ENCODE results near the gene EML1.

The EML1 gene

DNA sequence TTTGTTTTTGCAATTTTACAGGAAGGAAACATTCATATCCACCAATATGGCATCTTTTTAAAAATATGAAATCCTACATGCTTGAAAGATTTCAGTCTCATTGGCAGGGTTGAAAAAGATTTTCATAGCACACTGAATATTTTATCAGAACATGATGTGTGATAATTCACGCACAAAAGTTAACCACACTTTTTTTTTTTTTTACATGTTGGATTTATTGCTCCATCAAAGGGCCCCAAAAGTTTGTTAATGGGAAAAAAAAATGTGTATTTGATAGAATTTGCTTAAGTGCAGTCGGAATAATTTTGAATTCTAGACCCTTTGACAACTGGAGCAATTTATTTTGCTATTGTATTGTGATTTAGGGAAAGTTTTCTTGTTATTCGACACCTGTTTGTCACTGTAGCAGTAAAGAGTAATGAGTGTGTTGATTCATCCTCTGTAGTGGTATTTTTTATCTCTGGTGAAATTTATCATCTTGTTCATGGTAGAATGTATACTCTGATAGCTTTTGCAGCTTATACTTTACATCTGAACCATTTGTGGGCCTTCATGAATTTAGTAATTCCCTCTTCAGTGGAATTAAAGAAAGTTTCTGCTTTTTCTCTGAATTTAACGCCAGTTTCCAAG is 1.1 kb downstream of the EML1 start:
- no peak for ATAC-seq (replicated peaks)
- no peak overlapping the region for H3K27ac Mint-ChIP-seq
- peaks cover 35 to 71% of the 10 kb centered on the region in 2 donors for H3K27me3 Mint-ChIP-seq

GRCh38 chr14:99795046-99795445 is 1.8 kb downstream of the EML1 start:
- H3K4me1 Mint-ChIP-seq, result no peaks in the 10 kb centered on the region
- H3K27ac Mint-ChIP-seq, result no peak overlapping the region
- ATAC-seq (replicated peaks) (no peak), DNase-seq (no peak)
- H3K9me3 Mint-ChIP-seq, result peaks cover 0 to 2% of the 10 kb centered on the region in 2 donors
- no peaks in the 10 kb centered on the region for H3K36me3 Mint-ChIP-seq
- H3K4me3 Mint-ChIP-seq, result no peak overlapping the region
- H3K27me3 Mint-ChIP-seq, result peaks cover 35 to 77% of the 10 kb centered on the region in 2 donors

More for the DNA sequence above, 1.1 kb downstream of the EML1 start:
- Mint-ChIP-seq H3K4me3 (peak overlapping the region in 1 of 2 donors; percentile 17), H3K4me1 (no peaks in the 10 kb centered on the region), H3K9me3 (peaks cover 0 to 2% of the 10 kb centered on the region in 2 donors), H3K36me3 (no peaks in the 10 kb centered on the region)
- no peak for DNase-seq

DNA sequence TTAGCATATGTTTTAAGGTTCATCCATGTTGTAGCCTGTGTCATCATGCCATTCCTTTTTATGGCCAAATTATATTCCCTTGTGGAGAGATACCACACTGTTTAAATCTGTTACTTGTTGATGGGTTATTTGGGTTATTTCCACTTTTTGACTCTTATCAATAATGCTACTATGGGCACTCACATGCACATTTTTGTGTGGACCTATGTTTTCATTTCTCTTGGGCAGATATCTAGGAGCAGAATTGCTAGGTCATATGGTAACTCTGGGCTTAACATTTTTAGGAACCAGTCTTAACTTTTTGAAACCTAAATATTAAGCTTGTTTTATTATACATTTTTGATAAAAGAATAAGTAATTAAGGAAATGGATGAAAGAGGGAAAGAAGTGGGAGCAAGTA is 4.0 kb downstream of the EML1 start:
- no peak overlapping the region for H3K4me3 Mint-ChIP-seq
- DNase-seq, result no peak
- H3K27ac Mint-ChIP-seq, result no peak overlapping the region
- H3K9me3 Mint-ChIP-seq, result peaks cover 0 to 2% of the 10 kb centered on the region in 2 donors
- H3K27me3 Mint-ChIP-seq, result peaks cover 37 to 71% of the 10 kb centered on the region in 2 donors
- H3K4me1 Mint-ChIP-seq, result no peaks in the 10 kb centered on the region
- H3K36me3 Mint-ChIP-seq, result no peaks in the 10 kb centered on the region
- no peak for ATAC-seq (replicated peaks)

DNA sequence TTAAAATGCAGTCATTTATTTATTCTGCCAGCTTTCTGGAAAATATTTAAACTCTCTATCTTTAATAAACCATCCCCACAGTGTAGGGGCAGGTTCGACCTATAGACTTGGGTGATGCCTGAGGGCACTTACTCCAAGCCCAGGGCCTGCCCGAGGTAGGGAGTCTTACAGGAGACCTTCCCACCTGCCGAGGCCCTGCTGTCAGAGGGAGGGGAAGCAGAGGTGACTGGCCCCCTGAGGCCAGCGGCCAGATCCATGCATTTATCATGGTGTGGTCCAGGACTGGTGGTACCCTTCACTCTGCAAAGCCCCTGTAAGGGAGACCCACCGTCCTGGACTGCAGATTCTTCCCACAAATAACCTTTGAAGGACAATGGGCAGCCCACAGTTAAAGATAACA is 7.6 kb downstream of the EML1 start:
- Mint-ChIP-seq H3K36me3 (no peaks in the 10 kb centered on the region), H3K4me3 (no peak overlapping the region), H3K4me1 (no peaks in the 10 kb centered on the region), H3K9me3 (peaks cover 0 to 2% of the 10 kb centered on the region in 2 donors), H3K27me3 (peaks cover 36 to 60% of the 10 kb centered on the region in 2 donors), H3K27ac (no peak overlapping the region)
- ATAC-seq (replicated peaks), result no peak
- DNase-seq, result no peak

GRCh38 chr14:99802301-99803105 is 9.3 kb downstream of the EML1 start:
- Mint-ChIP-seq H3K4me3 (no peak overlapping the region), H3K27ac (no peak overlapping the region), H3K9me3 (no peaks in the 10 kb centered on the region), H3K4me1 (no peaks in the 10 kb centered on the region), H3K36me3 (no peaks in the 10 kb centered on the region), H3K27me3 (peaks cover 32 to 47% of the 10 kb centered on the region in 2 donors)
- no peak for DNase-seq
- ATAC-seq (replicated peaks), result no peak

DNA sequence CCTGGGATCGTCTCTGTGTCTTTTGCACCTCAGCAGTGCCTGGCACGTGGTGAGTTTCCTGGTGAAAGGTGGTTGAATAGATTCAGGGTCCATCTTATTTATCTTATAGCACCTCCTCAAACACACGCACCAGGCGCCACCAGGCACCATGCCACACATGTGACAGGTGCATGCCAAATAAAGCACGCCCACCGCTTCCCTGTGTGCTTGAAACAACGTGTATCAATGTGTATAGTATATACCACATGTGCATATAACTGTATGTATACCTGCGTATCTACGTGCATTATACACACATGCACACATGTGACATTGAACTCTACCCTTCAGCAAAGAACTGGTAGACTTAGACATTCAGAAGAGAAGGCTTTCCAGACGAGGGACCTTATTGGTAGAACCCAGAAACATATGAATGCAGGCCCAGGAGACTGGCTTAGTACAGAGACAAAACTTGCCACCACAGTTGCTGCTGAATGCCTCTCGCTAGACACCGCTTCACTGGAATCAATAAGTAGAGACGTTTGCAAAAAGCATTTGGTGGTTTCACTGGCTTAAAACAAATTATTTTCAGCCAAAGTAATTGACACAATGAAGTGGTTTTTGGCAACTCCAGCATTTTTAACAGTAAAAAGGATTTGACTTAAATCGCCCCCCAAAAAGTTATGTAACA is 10.0 kb downstream of the EML1 start:
- ATAC-seq (replicated peaks), result no peak
- Mint-ChIP-seq H3K36me3 (no peaks in the 10 kb centered on the region), H3K27ac (no peak overlapping the region), H3K4me1 (no peaks in the 10 kb centered on the region), H3K9me3 (no peaks in the 10 kb centered on the region), H3K4me3 (no peak overlapping the region), H3K27me3 (peaks cover 29 to 45% of the 10 kb centered on the region in 2 donors)
- DNase-seq, result no peak

DNA sequence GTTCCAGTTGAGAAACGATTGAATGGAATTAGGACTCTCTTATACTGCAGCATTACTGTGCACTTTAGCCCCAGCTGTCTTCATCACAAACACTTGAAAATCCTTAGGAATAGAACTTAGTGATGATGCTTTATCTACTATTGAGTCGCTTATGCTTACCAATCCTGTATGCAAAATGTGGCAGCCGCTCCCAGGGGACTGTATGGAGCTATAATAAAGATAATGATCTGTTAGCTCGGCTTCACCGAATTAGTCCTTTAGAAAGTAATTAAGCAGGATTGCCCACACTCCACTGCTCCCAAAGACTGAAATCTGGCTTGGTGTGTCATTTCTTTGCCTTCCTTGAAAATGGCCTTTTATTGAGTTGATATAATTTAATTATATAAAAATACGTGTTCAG is 10.6 kb downstream of the EML1 start:
- no peak for ATAC-seq (replicated peaks)
- H3K36me3 Mint-ChIP-seq, result no peaks in the 10 kb centered on the region
- H3K27me3 Mint-ChIP-seq, result peaks cover 28 to 42% of the 10 kb centered on the region in 2 donors

DNA sequence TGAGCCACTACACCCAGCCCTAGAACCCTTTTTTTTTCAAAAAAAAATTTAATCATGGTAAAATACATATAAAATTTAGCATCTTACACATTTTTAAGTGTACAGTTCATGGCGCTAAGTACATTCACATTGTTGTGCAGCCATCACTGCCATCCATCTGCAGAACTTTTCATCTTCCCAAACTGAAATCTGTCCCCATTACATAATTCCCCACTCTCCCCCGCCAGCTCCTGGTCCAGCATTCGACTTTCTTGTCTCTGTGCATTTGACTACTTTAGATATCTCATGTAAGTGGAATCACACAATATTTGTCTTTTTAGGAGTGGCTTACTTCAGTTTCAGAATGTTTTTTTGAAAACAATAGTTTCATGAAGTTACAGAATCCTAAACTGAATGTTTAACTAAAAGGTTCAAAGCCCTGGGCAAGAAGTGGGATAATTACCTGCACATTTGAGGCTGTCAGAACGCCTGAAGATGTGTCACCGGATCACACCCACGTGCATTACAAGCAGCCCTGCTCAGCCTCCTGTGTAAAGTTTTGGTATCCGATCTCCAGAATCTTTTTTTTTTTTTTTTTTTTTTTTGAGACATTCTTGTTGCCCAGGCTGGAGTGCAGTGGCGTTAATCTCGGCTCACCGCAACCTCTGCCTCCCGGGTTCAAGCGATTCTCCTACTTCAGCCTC is 12.7 kb downstream of the EML1 start:
- Mint-ChIP-seq H3K27me3 (peaks cover 34 to 44% of the 10 kb centered on the region in 2 donors), H3K27ac (no peak overlapping the region), H3K9me3 (no peaks in the 10 kb centered on the region), H3K4me3 (no peak overlapping the region), H3K4me1 (no peaks in the 10 kb centered on the region), H3K36me3 (no peaks in the 10 kb centered on the region)
- DNase-seq (no peak), ATAC-seq (replicated peaks) (no peak)

More for the DNA sequence above, 10.6 kb downstream of the EML1 start:
- no peaks in the 10 kb centered on the region for H3K9me3 Mint-ChIP-seq
- no peak for DNase-seq
- no peaks in the 10 kb centered on the region for H3K4me1 Mint-ChIP-seq
- H3K27ac Mint-ChIP-seq, result no peak overlapping the region
- no peak overlapping the region for H3K4me3 Mint-ChIP-seq

DNA sequence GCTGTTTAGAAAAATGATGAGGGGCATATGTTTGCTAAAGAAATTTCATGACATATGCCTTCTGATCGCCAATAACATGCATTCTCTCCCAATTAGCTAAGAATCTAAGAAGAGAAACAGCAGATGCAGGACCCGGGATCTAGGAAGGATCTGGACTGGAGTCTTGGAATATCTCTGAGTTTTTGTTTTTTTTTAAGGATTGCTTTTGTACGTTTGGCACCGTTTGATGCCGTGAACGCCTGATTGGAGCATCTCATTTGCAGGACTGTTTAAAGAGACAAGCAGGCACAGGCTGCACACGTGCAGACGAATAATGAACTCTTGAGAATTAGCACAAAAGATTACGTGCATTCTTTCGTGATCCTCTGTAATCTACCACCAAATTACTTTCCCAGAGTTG is 13.6 kb downstream of the EML1 start:
- H3K4me1 Mint-ChIP-seq, result no peaks in the 10 kb centered on the region
- H3K36me3 Mint-ChIP-seq, result no peaks in the 10 kb centered on the region
- peaks cover 26 to 40% of the 10 kb centered on the region in 2 donors for H3K27me3 Mint-ChIP-seq
- no peak overlapping the region for H3K4me3 Mint-ChIP-seq
- no peak for ATAC-seq (replicated peaks)
- no peak overlapping the region for H3K27ac Mint-ChIP-seq
- no peak for DNase-seq
- H3K9me3 Mint-ChIP-seq, result no peaks in the 10 kb centered on the region

DNA sequence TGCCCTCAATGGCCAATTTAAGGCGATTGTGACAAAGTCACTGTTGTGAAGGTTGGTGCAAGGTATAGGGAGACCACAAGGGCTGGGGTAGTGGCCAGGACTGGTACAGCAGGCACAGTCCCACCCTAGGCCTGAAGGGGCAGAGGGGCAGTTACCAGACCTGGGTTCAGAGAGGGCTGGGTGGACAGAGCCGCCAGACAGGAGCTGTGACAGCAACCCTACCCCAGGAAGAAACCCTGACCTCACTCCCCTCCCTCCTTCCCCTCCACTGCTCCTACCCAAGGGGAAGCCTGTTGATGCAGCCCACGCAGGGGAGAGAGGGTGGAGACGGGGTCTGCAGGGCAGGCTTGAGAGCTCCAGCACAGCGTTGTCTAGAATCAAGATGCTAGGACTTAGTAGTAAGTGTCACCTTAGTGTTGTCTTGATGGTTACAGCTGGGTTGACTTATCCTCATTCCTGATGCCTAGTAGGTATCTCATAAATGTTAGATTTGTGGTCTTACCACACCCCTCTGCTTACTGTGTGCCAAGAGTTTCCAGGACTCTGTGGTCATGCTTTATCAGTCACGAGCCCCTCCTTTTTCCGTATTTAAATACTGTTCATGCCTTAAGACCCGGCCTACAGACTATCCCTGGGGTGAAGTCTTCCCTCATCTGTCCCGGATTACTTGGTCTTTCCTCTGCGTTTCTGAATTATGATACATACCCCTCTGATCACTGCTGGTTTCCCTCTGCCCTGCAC is 14.4 kb downstream of the EML1 start:
- Mint-ChIP-seq H3K4me1 (no peaks in the 10 kb centered on the region), H3K27me3 (peaks cover 26 to 35% of the 10 kb centered on the region in 2 donors), H3K36me3 (no peaks in the 10 kb centered on the region), H3K9me3 (no peaks in the 10 kb centered on the region), H3K27ac (no peak overlapping the region), H3K4me3 (no peak overlapping the region)
- peak; percentile 41 to 45 for ATAC-seq (replicated peaks)
- no peak for DNase-seq

GRCh38 chr14:99808154-99808505 is 14.9 kb downstream of the EML1 start:
- no peaks in the 10 kb centered on the region for H3K36me3 Mint-ChIP-seq
- H3K4me1 Mint-ChIP-seq, result no peaks in the 10 kb centered on the region
- ATAC-seq (replicated peaks) (no peak), DNase-seq (no peak)
- H3K27ac Mint-ChIP-seq, result no peak overlapping the region
- peaks cover 26 to 35% of the 10 kb centered on the region in 2 donors for H3K27me3 Mint-ChIP-seq
- no peak overlapping the region for H3K4me3 Mint-ChIP-seq
- no peaks in the 10 kb centered on the region for H3K9me3 Mint-ChIP-seq

GRCh38 chr14:99808515-99808914 is 15.3 kb downstream of the EML1 start:
- no peaks in the 10 kb centered on the region for H3K36me3 Mint-ChIP-seq
- H3K9me3 Mint-ChIP-seq, result no peaks in the 10 kb centered on the region
- H3K4me1 Mint-ChIP-seq, result no peaks in the 10 kb centered on the region
- H3K27ac Mint-ChIP-seq, result no peak overlapping the region
- no peak overlapping the region for H3K4me3 Mint-ChIP-seq
- no peak for DNase-seq
- no peak for ATAC-seq (replicated peaks)
- H3K27me3 Mint-ChIP-seq, result peaks cover 26 to 38% of the 10 kb centered on the region in 2 donors

DNA sequence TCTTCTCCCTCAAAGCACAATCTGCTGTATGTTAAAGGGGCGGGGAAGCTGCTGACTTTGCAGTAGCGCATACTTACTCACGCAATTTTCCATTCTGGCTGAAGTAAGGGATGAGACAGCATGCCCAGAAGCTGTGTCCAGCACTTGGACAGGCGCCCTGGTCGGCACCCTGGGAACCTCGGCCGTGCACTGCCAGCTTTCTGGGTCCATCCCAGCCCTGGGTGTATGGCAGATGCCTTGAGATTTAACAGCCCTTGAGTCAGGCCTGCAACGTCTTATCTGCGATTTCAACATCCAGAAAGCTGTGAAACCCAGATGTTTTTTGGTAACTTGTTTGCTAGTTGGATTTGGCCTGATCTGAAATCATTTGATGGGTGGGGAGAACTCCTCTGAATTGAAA is 16.1 kb downstream of the EML1 start:
- H3K36me3 Mint-ChIP-seq, result no peaks in the 10 kb centered on the region
- H3K9me3 Mint-ChIP-seq, result no peaks in the 10 kb centered on the region
- H3K27me3 Mint-ChIP-seq, result peaks cover 26 to 45% of the 10 kb centered on the region in 2 donors
- no peak overlapping the region for H3K27ac Mint-ChIP-seq
- H3K4me1 Mint-ChIP-seq, result no peaks in the 10 kb centered on the region
- ATAC-seq (replicated peaks), result no peak
- no peak overlapping the region for H3K4me3 Mint-ChIP-seq
- DNase-seq, result no peak

Data from stimulated activated naive B cell treated with anti-CD40 and anti-IgM and Interleukin-4, amounts not matched to agents 10 μg/mL and 1 μg/mL and 100 μg/mL, for 72 hours (primary cell).